Measurements from ENCODE around the gene TGM6.

The TGM6 gene

DNA sequence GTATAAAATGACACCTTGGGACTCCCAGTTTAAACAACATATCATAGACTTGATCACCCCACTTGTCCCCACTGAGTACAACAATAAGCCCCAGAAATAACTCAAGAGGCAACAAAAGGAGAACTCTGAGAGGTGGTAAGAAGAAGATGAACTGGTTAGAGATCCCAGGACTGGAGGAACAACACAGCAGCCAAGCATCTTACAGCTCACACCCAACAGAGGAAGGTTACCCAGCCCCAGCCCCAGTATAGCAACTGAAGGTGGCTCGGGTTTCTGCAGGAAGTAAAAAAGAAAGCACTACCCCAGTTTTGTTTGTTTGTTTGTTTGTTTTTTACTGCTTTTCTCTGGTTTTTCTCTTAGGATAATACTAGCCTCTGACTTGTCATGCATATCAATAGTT lies 17.1 kb upstream of the TGM6 start (continued):
- TF ChIP-seq, protein P1, sequence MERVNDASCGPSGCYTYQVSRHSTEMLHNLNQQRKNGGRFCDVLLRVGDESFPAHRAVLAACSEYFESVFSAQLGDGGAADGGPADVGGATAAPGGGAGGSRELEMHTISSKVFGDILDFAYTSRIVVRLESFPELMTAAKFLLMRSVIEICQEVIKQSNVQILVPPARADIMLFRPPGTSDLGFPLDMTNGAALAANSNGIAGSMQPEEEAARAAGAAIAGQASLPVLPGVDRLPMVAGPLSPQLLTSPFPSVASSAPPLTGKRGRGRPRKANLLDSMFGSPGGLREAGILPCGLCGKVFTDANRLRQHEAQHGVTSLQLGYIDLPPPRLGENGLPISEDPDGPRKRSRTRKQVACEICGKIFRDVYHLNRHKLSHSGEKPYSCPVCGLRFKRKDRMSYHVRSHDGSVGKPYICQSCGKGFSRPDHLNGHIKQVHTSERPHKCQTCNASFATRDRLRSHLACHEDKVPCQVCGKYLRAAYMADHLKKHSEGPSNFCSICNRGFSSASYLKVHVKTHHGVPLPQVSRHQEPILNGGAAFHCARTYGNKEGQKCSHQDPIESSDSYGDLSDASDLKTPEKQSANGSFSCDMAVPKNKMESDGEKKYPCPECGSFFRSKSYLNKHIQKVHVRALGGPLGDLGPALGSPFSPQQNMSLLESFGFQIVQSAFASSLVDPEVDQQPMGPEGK (CRISPR knock-in tag; IDR thresholded peaks at IDR 0.05; ENCODE audit: borderline replicate concordance) = no peak
- no peak for TF ChIP-seq ZNF70 (CRISPR knock-in tag; IDR thresholded peaks at IDR 0.05)

DNA sequence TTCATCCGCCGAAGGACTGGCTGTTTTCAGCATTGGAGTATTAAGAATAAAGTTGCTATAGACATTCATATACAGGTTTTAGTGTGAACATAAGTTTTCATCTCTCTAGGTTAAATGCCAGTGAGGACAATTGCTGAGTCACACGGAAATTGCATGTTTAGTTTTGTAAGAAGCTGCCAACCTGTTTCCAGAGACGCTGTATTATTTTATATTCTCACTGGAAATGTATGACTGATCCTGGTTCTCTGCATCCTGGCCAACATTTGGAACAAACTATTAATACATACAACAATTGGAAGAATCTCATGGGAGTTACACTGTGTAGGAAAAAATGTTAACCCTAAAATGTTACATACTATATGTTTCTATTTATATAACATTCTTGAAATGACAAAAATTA lies 16.7 kb upstream of the TGM6 start:
- TF ChIP-seq GLIS3 (CRISPR knock-in tag; IDR thresholded peaks at IDR 0.05) (no peak), TOX (CRISPR knock-in tag; IDR thresholded peaks at IDR 0.05; ENCODE audit: borderline replicate concordance) (no peak), TCF4 (CRISPR knock-in tag; IDR thresholded peaks at IDR 0.05; ENCODE audit: borderline replicate concordance) (no peak), ZFP30 (CRISPR knock-in tag; IDR thresholded peaks at IDR 0.05) (no peak), ZC3H10 (CRISPR knock-in tag; IDR thresholded peaks at IDR 0.05) (no peak), OSR1 (CRISPR knock-in tag; IDR thresholded peaks at IDR 0.05) (no peak), ISL1 (CRISPR knock-in tag; IDR thresholded peaks at IDR 0.05) (no peak), ZNF8 (CRISPR knock-in tag; IDR thresholded peaks at IDR 0.05) (no peak), BACH2 (CRISPR knock-in tag; IDR thresholded peaks at IDR 0.05; ENCODE audit: borderline replicate concordance) (no peak), ZFP3 (CRISPR knock-in tag; IDR thresholded peaks at IDR 0.05) (no peak), ZNF565 (CRISPR knock-in tag; conservative IDR thresholded peaks at IDR 0.05; ENCODE audit: low read depth) (no peak), RARB (CRISPR knock-in tag; IDR thresholded peaks at IDR 0.05) (no peak), ZNF70 (CRISPR knock-in tag; IDR thresholded peaks at IDR 0.05) (no peak), SNAI2 (CRISPR knock-in tag; IDR thresholded peaks at IDR 0.05) (no peak), CSDC2 (CRISPR knock-in tag; IDR thresholded peaks at IDR 0.05) (no peak)
- TF ChIP-seq, protein P2, sequence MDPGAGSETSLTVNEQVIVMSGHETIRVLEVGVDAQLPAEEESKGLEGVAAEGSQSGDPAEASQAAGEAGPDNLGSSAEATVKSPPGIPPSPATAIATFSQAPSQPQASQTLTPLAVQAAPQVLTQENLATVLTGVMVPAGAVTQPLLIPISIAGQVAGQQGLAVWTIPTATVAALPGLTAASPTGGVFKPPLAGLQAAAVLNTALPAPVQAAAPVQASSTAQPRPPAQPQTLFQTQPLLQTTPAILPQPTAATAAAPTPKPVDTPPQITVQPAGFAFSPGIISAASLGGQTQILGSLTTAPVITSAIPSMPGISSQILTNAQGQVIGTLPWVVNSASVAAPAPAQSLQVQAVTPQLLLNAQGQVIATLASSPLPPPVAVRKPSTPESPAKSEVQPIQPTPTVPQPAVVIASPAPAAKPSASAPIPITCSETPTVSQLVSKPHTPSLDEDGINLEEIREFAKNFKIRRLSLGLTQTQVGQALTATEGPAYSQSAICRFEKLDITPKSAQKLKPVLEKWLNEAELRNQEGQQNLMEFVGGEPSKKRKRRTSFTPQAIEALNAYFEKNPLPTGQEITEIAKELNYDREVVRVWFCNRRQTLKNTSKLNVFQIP (CRISPR knock-in tag; IDR thresholded peaks at IDR 0.05; ENCODE audit: borderline replicate concordance, low read depth) = no peak
- TF ChIP-seq, protein P3, sequence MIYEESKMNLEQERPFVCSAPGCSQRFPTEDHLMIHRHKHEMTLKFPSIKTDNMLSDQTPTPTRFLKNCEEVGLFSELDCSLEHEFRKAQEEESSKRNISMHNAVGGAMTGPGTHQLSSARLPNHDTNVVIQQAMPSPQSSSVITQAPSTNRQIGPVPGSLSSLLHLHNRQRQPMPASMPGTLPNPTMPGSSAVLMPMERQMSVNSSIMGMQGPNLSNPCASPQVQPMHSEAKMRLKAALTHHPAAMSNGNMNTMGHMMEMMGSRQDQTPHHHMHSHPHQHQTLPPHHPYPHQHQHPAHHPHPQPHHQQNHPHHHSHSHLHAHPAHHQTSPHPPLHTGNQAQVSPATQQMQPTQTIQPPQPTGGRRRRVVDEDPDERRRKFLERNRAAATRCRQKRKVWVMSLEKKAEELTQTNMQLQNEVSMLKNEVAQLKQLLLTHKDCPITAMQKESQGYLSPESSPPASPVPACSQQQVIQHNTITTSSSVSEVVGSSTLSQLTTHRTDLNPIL (CRISPR knock-in tag; IDR thresholded peaks at IDR 0.05; ENCODE audit: low read depth) = no peak
- TF ChIP-seq, protein P1 (CRISPR knock-in tag; IDR thresholded peaks at IDR 0.05; ENCODE audit: borderline replicate concordance) = no peak
- TF ChIP-seq, protein P4, sequence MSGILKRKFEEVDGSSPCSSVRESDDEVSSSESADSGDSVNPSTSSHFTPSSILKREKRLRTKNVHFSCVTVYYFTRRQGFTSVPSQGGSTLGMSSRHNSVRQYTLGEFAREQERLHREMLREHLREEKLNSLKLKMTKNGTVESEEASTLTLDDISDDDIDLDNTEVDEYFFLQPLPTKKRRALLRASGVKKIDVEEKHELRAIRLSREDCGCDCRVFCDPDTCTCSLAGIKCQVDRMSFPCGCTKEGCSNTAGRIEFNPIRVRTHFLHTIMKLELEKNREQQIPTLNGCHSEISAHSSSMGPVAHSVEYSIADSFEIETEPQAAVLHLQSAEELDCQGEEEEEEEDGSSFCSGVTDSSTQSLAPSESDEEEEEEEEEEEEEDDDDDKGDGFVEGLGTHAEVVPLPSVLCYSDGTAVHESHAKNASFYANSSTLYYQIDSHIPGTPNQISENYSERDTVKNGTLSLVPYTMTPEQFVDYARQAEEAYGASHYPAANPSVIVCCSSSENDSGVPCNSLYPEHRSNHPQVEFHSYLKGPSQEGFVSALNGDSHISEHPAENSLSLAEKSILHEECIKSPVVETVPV (CRISPR knock-in tag; IDR thresholded peaks at IDR 0.05) = no peak
- ATAC-seq = no peak

DNA sequence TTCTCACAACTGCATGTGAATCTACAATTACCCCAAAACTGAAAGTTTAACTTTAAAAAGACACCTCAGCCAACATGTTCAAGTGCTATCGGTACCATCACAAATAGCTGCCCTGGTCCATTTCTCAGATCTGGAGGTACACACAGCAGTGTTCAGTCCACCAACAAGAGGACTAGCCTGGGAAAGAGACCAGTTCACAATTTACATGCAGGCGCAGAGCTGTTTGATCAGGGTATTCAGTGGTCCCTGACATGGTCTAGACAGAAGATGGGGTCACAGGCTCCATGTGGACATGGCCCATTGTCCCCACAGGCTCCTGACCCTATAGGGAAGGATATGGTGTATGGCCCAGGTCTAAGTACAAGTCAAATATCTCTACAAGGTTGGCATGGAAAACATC lies 15.6 kb upstream of the TGM6 start:
- no peak for ATAC-seq
- TF ChIP-seq ESRRG (CRISPR knock-in tag; IDR thresholded peaks at IDR 0.05) (no peak), OSR1 (CRISPR knock-in tag; IDR thresholded peaks at IDR 0.05) (no peak), ZFP3 (CRISPR knock-in tag; IDR thresholded peaks at IDR 0.05) (no peak), PPARA (CRISPR knock-in tag; IDR thresholded peaks at IDR 0.05; ENCODE audit: borderline replicate concordance) (no peak), ZNF8 (CRISPR knock-in tag; IDR thresholded peaks at IDR 0.05) (no peak), TCF4 (CRISPR knock-in tag; IDR thresholded peaks at IDR 0.05; ENCODE audit: borderline replicate concordance) (no peak), ZFP30 (CRISPR knock-in tag; IDR thresholded peaks at IDR 0.05) (no peak), ZNF565 (CRISPR knock-in tag; conservative IDR thresholded peaks at IDR 0.05; ENCODE audit: low read depth) (no peak), GLIS3 (CRISPR knock-in tag; IDR thresholded peaks at IDR 0.05) (no peak), SNAI2 (CRISPR knock-in tag; IDR thresholded peaks at IDR 0.05) (no peak), TOX (CRISPR knock-in tag; IDR thresholded peaks at IDR 0.05; ENCODE audit: borderline replicate concordance) (no peak)
- TF ChIP-seq, protein P1 (CRISPR knock-in tag; IDR thresholded peaks at IDR 0.05; ENCODE audit: borderline replicate concordance) = no peak

Measured in SK-N-SH treated with all-trans-retinoic acid at 6 μM for 48 hours (cell line).